ENCODE data around the gene EPHB4.

The EPHB4 gene

DNA sequence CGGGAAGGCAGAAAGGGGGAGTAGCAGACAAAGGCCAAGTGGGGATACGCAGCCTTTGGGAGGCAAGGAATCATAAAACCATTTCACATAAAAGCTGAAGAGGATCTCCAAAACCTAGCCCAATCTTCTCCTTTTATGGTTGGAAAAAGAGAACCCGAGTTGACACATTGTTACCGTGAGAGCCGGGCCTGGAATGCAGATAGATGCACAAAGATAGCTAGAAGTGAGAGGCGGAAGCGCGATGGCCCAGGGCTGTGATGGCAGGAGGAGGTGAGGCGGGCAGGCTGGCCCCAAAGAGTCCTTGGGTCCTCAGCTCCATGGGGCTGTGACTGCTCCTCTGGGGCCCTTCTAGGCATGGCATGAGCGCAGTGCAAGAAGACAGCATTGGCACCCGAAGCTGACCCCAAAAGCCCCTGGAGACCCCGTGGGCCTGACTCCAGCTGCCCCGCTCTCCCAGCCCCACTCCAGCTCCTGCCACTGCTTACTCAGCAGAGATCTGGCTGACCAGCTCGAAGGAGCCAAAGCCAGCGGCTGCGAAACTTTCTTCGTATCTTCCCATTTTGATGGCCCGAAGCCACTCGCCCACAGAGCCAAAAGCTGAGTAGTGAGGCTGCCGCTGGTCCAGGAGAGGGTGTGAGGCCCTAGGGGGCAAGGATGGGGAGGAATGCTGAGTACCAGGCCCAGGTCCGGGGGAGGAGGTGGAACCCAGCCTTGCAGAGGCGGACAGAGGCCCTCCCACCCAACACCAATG, 22.5 kb downstream of the EPHB4 start:
- Histone ChIP-seq H3K27me3 (replicated peaks; ENCODE audit: insufficient read depth, low read length) (peaks cover 88% of the 10 kb centered on the region), H3K36me3 (replicated peaks; ENCODE audit: insufficient read depth, low read length) (no peaks in the 10 kb centered on the region), H3K9me3 (replicated peaks; ENCODE audit: insufficient read depth, low read length) (no peaks in the 10 kb centered on the region), H3K9ac (ENCODE audit: low read length) (no peak overlapping the region), H3K4me1 (ENCODE audit: low read length) (peaks cover 7% of the 10 kb centered on the region), H3K27ac (ENCODE audit: low read length) (no peak overlapping the region), H3F3A (ENCODE audit: insufficient read depth, low read length) (no peaks in the 10 kb centered on the region), H3K4me2 (ENCODE audit: low read depth, low read length) (no peak overlapping the region), H3K4me3 (ENCODE audit: low read length) (no peak overlapping the region), H2AFZ (ENCODE audit: low read length) (no peak overlapping the region), H3K79me2 (ENCODE audit: low read length) (no peaks in the 10 kb centered on the region), H3K9me2 (replicated peaks; ENCODE audit: insufficient read depth, low read length) (no peaks in the 10 kb centered on the region), H4K20me1 (ENCODE audit: insufficient read depth, low read length) (no peaks in the 10 kb centered on the region)
- no peak for DNase-seq
- TF ChIP-seq CTCF (IDR thresholded peaks at IDR 0.05; ENCODE audit: low read length) (no peak), EZH2 (optimal IDR thresholded peaks at IDR 0.05; ENCODE audit: low read depth, low read length) (no peak), EZH2phosphoT487 (IDR thresholded peaks at IDR 0.05; ENCODE audit: low read length) (no peak)

DNA sequence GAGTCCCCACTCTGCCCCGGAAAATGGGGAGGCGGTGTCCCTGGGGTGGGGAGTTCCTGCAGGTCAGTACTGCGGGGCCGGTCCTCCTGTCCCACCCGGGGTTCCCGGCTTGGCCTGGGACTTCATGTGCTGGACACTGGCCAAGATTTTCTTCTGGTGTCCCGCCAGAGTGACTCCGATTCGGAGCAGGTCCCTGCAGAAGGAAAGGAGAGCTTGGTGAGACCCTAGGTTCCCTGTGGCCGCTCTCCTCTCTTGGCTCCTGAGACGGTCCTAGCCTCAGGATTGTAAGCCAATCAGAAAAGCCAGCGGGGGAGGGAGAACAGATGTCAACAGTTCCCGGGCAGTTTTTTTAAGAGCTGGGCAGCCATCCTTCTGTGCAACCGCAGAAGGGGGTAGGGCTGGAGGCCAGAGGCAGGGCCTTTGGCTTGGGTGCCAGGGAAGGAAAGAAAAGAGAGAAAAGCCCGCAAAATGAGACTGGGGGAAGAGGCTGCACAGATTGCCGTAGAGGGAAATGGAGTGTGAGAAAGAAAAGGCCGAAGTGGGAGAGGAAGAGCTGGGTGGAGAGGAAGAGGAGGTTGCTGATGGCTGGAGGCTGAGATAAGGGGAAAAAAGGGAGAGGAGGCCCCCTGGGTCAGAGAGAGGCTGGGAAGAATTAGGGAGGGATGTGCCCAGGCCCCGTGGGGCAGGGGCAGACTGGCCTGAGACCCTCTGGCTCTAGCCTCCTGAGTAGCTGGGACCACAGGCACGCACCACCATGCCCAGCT, 23.7 kb downstream of the EPHB4 start:
- TF ChIP-seq CTCF (IDR thresholded peaks at IDR 0.05; ENCODE audit: low read length) (no peak), EZH2 (optimal IDR thresholded peaks at IDR 0.05; ENCODE audit: low read depth, low read length) (no peak), EZH2phosphoT487 (IDR thresholded peaks at IDR 0.05; ENCODE audit: low read length) (no peak)
- no peaks in the 10 kb centered on the region for H3K36me3 ChIP-seq (replicated peaks; ENCODE audit: insufficient read depth, low read length)
- H3K79me2 ChIP-seq (ENCODE audit: low read length), result no peaks in the 10 kb centered on the region

GRCh38 chr7:100802951-100803350, 24.4 kb downstream of the EPHB4 start:
- no peaks in the 10 kb centered on the region for H3F3A ChIP-seq (ENCODE audit: insufficient read depth, low read length)
- H3K9me2 ChIP-seq (replicated peaks; ENCODE audit: insufficient read depth, low read length), result no peaks in the 10 kb centered on the region
- H3K27ac ChIP-seq (ENCODE audit: low read length), result no peak overlapping the region
- no peaks in the 10 kb centered on the region for H3K9me3 ChIP-seq (replicated peaks; ENCODE audit: insufficient read depth, low read length)
- peaks cover 7% of the 10 kb centered on the region for H3K4me1 ChIP-seq (ENCODE audit: low read length)
- H2AFZ ChIP-seq (ENCODE audit: low read length), result peak overlapping the region; percentile 77
- H3K79me2 ChIP-seq (ENCODE audit: low read length), result no peaks in the 10 kb centered on the region
- H3K9ac ChIP-seq (ENCODE audit: low read length), result no peak overlapping the region; the same call in 1 of the 2 replicates
- no peaks in the 10 kb centered on the region for H4K20me1 ChIP-seq (ENCODE audit: insufficient read depth, low read length)
- peak overlapping the region; percentile 45 for H3K4me3 ChIP-seq (ENCODE audit: low read length)
- H3K27me3 ChIP-seq (replicated peaks; ENCODE audit: insufficient read depth, low read length), result peaks cover 81% of the 10 kb centered on the region
- TF ChIP-seq EZH2 (optimal IDR thresholded peaks at IDR 0.05; ENCODE audit: low read depth, low read length), result no peak
- no peak for TF ChIP-seq EZH2phosphoT487 (IDR thresholded peaks at IDR 0.05; ENCODE audit: low read length)
- TF ChIP-seq CTCF (IDR thresholded peaks at IDR 0.05; ENCODE audit: low read length), result no peak
- no peak for DNase-seq
- peak overlapping the region; percentile 80 for H3K4me2 ChIP-seq (ENCODE audit: low read depth, low read length)
- H3K36me3 ChIP-seq (replicated peaks; ENCODE audit: insufficient read depth, low read length), result no peaks in the 10 kb centered on the region

More for the DNA sequence above, 23.7 kb downstream of the EPHB4 start:
- Histone ChIP-seq H2AFZ (ENCODE audit: low read length) (peak overlapping the region; percentile 77), H4K20me1 (ENCODE audit: insufficient read depth, low read length) (no peaks in the 10 kb centered on the region), H3K4me3 (ENCODE audit: low read length) (peak overlapping the region; percentile 45), H3K9me3 (replicated peaks; ENCODE audit: insufficient read depth, low read length) (no peaks in the 10 kb centered on the region), H3K9me2 (replicated peaks; ENCODE audit: insufficient read depth, low read length) (no peaks in the 10 kb centered on the region), H3K4me1 (ENCODE audit: low read length) (peaks cover 7% of the 10 kb centered on the region), H3K9ac (ENCODE audit: low read length) (no peak overlapping the region; the same call in 1 of the 2 replicates), H3K27ac (ENCODE audit: low read length) (no peak overlapping the region), H3F3A (ENCODE audit: insufficient read depth, low read length) (no peaks in the 10 kb centered on the region), H3K27me3 (replicated peaks; ENCODE audit: insufficient read depth, low read length) (peaks cover 83% of the 10 kb centered on the region), H3K4me2 (ENCODE audit: low read depth, low read length) (peak overlapping the region; percentile 80)
- DNase-seq, result peak; percentile 79

All from MM.1S (cell line).